Fibroblast of villous mesenchyme (primary cell): ENCODE measurements around the gene UGGT1. TPM values are rescaled to one million over a fixed set of nuclear protein-coding genes. Genes with fewer than 3 reads are reported as not detected.
"Not testable (repeated sequence)": the region's sequence is repeated elsewhere in the genome, so short reads cannot be mapped to it uniquely, and the experiment has no call there.

Experiments used
- DNase-seq: peaks from one replicate; pipeline ENCODE4 v3.0.0-alpha.2; 2010; ENCODE audit warnings: low read depth
- H3K4me3 ChIP-seq: 2 replicates; pipeline ENCODE4 v1.5.1; 2011; ENCODE audit warnings: low read depth, mild to moderate bottlenecking, low read length
- CTCF ChIP-seq: IDR thresholded peaks from 2 replicates; pipeline ENCODE4 v1.5.1; 2012; ENCODE audit warnings: low read depth, mild to moderate bottlenecking, low read length; ENCODE audit not compliant: insufficient read depth
- total RNA-seq: library from RNA; depleted of rRNA; stranded (reverse); fragments of >200 nt; gene quantifications from 2 replicates; pipeline ENCODE4 v1.2.3, GENCODE V29; 2012

UGGT1 gene
- total RNA-seq, 1 donor: 75.1 TPM

GRCh38 chr2:128206245-128206644 is 115.2 kb downstream of the UGGT1 start:
- H3K4me3 ChIP-seq: no peak overlapping the region
- no peak for TF ChIP-seq CTCF
- no peak for DNase-seq

GRCh38 chr2:128208023-128208422 is 117.0 kb downstream of the UGGT1 start:
- DNase-seq: no peak
- no peak for TF ChIP-seq CTCF

GRCh38 chr2:128208631-128209324 is 117.8 kb downstream of the UGGT1 start:
- H3K4me3 ChIP-seq, DNase-seq: not testable (repeated sequence)

More at GRCh38 chr2:128208023-128208422, 117.0 kb downstream of the UGGT1 start:
- H3K4me3 ChIP-seq: no peak overlapping the region

GRCh38 chr2:128214251-128214650 is 123.3 kb downstream of the UGGT1 start:
- no peak overlapping the region for H3K4me3 ChIP-seq
- DNase-seq: no peak
- no peak for TF ChIP-seq CTCF

- TF ChIP-seq CTCF: no peak
- DNase-seq: no peak
These were observed 124.0 kb downstream of the UGGT1 start for GRCh38 chr2:128214866-128215460.

GRCh38 chr2:128215897-128216642 is 125.1 kb downstream of the UGGT1 start:
- no peak for TF ChIP-seq CTCF
- DNase-seq: no peak
- no peak overlapping the region for H3K4me3 ChIP-seq

More at GRCh38 chr2:128214866-128215460, 124.0 kb downstream of the UGGT1 start:
- H3K4me3 ChIP-seq: no peak overlapping the region

GRCh38 chr2:128217671-128218070 is 126.7 kb downstream of the UGGT1 start:
- no peak for DNase-seq
- TF ChIP-seq CTCF: no peak
- H3K4me3 ChIP-seq: no peak overlapping the region
